Right lobe of liver (tissue), 4 donors: Measurements from ENCODE around the gene TXN2.

Source experiments
- CTCF ChIP-seq, 4 donors: fragments of 200-600 bp in 3 of 4; fragments of 450-650 bp in 1 of 4; IDR thresholded peaks; one replicate each; pipeline versions ENCODE4 v1.5.1 to v1.8.0; 2016 to 2022; ENCODE audit warnings: antibody characterized with exemption in 4 of 4, mild to moderate bottlenecking in 2 of 4
- POLR2A ChIP-seq: fragments of 450-650 bp; IDR thresholded peaks from one replicate; pipeline ENCODE4 v1.6.1; 2017; ENCODE audit warnings: antibody characterized with exemption, mild to moderate bottlenecking
- donor health status: DM: no; HTN: no; CAD: no.
- donor health status: DM: no; HTN: no; CAD: no.
- donor health status: DM: no; HTN: yes; CAD: no.

GRCh38 chr22:36452250-36452977 lies 29.0 kb downstream of the TXN2 start:
- TF ChIP-seq CTCF (IDR thresholded peaks at IDR 0.05) (no peak), POLR2A (no peak)
